Measurements from ENCODE around the gene SELENOF. TPM values are rescaled to one million over a fixed set of nuclear protein-coding genes. Genes with fewer than 3 reads are reported as not detected.

Gene SELENOF
- total RNA-seq, 1 donor: 275 TPM

DNA sequence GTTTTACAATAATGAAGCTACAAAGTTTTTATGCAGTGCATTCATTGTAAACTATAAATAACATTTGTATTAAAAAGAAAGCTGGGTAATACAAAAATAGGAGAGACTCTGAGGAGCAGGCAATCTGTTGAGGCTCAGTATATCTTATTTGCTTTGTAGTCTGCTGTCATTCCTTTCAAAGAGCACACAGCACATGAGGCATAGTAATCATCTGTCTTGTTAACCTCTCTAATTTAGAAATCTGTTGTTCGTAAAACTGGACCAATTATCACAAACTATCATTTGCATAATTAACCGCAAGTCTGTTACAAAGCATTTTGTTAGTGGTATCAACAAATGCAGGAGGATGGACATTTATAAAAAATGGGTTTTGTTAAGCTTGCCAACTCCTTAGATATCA, 51.0 kb downstream of the SELENOF start:
- DNase-seq (ENCODE audit: low read depth): no peak
- TF ChIP-seq, protein P1, sequence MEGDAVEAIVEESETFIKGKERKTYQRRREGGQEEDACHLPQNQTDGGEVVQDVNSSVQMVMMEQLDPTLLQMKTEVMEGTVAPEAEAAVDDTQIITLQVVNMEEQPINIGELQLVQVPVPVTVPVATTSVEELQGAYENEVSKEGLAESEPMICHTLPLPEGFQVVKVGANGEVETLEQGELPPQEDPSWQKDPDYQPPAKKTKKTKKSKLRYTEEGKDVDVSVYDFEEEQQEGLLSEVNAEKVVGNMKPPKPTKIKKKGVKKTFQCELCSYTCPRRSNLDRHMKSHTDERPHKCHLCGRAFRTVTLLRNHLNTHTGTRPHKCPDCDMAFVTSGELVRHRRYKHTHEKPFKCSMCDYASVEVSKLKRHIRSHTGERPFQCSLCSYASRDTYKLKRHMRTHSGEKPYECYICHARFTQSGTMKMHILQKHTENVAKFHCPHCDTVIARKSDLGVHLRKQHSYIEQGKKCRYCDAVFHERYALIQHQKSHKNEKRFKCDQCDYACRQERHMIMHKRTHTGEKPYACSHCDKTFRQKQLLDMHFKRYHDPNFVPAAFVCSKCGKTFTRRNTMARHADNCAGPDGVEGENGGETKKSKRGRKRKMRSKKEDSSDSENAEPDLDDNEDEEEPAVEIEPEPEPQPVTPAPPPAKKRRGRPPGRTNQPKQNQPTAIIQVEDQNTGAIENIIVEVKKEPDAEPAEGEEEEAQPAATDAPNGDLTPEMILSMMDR (IDR thresholded peaks at IDR 0.05; ENCODE audit: insufficient read depth, low read depth, low read length): no peak
- no peak overlapping the region for H3K4me3 ChIP-seq (ENCODE audit: low read depth, low read length)

- TF ChIP-seq, protein P1 (IDR thresholded peaks at IDR 0.05; ENCODE audit: insufficient read depth, low read depth, low read length): no peak
- DNase-seq (ENCODE audit: low read depth): no peak
- H3K4me3 ChIP-seq (ENCODE audit: low read depth, low read length): no peak overlapping the region
Measured at GRCh38 chr1:86861424-86861823, 52.5 kb downstream of the SELENOF start.

GRCh38 chr1:86860424-86860823, 53.5 kb downstream of the SELENOF start:
- TF ChIP-seq, protein P1 (IDR thresholded peaks at IDR 0.05; ENCODE audit: insufficient read depth, low read depth, low read length): no peak
- no peak for DNase-seq (ENCODE audit: low read depth)
- H3K4me3 ChIP-seq (ENCODE audit: low read depth, low read length): no peak overlapping the region

- TF ChIP-seq, protein P1 (IDR thresholded peaks at IDR 0.05; ENCODE audit: insufficient read depth, low read depth, low read length): no peak
- no peak overlapping the region for H3K4me3 ChIP-seq (ENCODE audit: low read depth, low read length)
- no peak for DNase-seq (ENCODE audit: low read depth)
Measured at GRCh38 chr1:86860020-86860419, 53.9 kb downstream of the SELENOF start.

DNA sequence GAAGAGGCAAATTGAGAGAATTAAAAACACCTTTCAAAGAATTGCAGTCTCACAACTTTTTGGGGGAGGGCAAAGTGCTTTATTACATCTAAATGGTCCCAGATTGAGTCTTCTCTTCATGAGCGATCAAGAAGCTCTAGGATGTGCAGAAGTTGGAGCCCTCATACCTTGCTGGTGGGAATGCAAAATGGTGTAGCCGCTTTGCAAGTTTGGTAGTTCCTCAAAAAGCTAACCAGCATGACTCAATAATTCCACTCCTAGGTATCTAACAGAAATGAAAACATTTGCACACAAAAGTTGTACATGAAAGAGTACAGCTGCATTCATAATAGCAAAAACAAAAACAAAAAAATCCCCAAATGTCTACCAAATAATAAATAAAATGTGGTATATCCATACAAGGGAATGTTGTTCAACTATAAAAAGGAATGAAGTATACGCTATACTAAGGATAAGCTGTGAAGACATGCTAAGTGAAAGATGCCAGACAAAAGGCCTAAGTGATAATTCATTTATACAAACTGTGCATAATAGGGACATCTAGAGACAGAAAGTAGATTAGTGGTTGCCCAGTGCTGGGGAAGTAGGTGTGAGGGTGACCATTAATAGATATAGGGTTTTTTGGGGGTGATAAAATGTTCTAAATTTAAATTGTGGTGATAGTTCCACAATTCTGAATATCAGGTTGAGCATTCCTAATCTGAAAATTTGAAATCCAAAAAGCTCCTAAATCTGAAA, 55.2 kb downstream of the SELENOF start:
- DNase-seq (ENCODE audit: low read depth): no peak
- H3K4me3 ChIP-seq (ENCODE audit: low read depth, low read length): no peak overlapping the region
- TF ChIP-seq, protein P1 (IDR thresholded peaks at IDR 0.05; ENCODE audit: insufficient read depth, low read depth, low read length): no peak

DNA sequence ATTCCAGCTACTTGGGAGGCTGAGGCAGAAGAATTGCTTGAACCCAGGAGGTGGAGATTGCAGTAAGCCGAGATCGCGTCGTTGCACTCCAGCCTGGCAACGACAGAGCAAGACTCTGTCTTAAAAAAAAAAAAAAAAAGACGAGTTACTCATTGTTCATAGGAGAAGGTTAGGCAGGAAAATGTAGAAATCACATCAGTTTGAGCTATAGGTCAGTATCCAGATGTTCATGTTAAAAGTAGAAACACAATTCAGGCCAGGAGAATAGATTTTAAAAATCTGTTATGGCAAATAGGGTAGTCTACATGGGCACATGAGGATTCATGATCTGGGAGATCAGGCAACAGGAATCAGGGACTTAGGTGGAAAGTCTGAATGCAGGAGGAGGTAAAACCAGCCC, 57.7 kb downstream of the SELENOF start:
- TF ChIP-seq, protein P1 (IDR thresholded peaks at IDR 0.05; ENCODE audit: insufficient read depth, low read depth, low read length): no peak
- DNase-seq (ENCODE audit: low read depth): no peak
- H3K4me3 ChIP-seq (ENCODE audit: low read depth, low read length): no peak overlapping the region

GRCh38 chr1:86854352-86854751, 59.6 kb downstream of the SELENOF start:
- TF ChIP-seq, protein P1 (IDR thresholded peaks at IDR 0.05; ENCODE audit: insufficient read depth, low read depth, low read length): no peak
- H3K4me3 ChIP-seq (ENCODE audit: low read depth, low read length): no peak overlapping the region
- no peak for DNase-seq (ENCODE audit: low read depth)
